BLaER1 treated with 17β-estradiol and CSF1 and Interleukin-3, amounts not matched to agents 10 nM and 100 nM (cell line): ENCODE results near the gene MTR.
A peak's percentile ranks its signal among the peaks of the same experiment; 100 is the strongest.

Experiments used
- H3K27ac ChIP-seq, 11 experiments: shearing (Covaris generic); formaldehyde crosslinking; 2 replicates each; pipeline ENCODE4 v1.8.1; 2022
- H3K27me3 ChIP-seq, 11 experiments: shearing (Covaris generic); formaldehyde crosslinking; 2 replicates each; pipeline ENCODE4 v1.8.1; 2022
- H3K36me3 ChIP-seq, 11 experiments: shearing (Covaris generic); formaldehyde crosslinking; 2 replicates each; pipeline ENCODE4 v1.8.1; 2022
- H3K4me1 ChIP-seq, 10 experiments: shearing (Covaris generic); formaldehyde crosslinking; 2 replicates each; pipeline ENCODE4 v1.8.1; 2022
- H3K4me2 ChIP-seq, 11 experiments: shearing (Covaris generic); formaldehyde crosslinking; 2 replicates each; pipeline ENCODE4 v1.8.1; 2022
- H3K4me3 ChIP-seq, 10 experiments: shearing (Covaris generic); formaldehyde crosslinking; 2 replicates each; pipeline ENCODE4 v1.8.1; 2022
- H3K9ac ChIP-seq, 11 experiments: shearing (Covaris generic); formaldehyde crosslinking; 2 replicates each; pipeline ENCODE4 v1.8.1; 2022
- H3K9me3 ChIP-seq, 11 experiments: shearing (Covaris generic); formaldehyde crosslinking; replicated peaks in 1 of 11; 2 replicates each; pipeline ENCODE4 v1.8.1; 2022
- H4K20me1 ChIP-seq, 11 experiments: shearing (Covaris generic); formaldehyde crosslinking; 2 replicates each; pipeline ENCODE4 v1.8.1; 2022
- Cebpa-rat ChIP-seq, 11 experiments: shearing (Covaris generic); IDR thresholded peaks; 2 replicates each; pipeline ENCODE4 v1.8.1; 2022

The MTR gene

GRCh38 chr1:236795035-236795756 lies at the start of gene MTR:
Gene MTR (plus strand): TSS chr1:236795292. CDS start chr1:236795704, 412 bp downstream.
- Histone ChIP-seq H3K4me1 (peaks cover 21 to 36% (median 29%) of the 10 kb centered on the region in 10 experiments), H3K27ac (peak within 1 kb of the TSS; percentile 80 to 98 (median 95)), H3K9me3 (no peaks in the 10 kb centered on the region), H3K36me3 (peaks cover 0 to 28% (median 5%) of the 10 kb centered on the region in 11 experiments; a peak in 12 of 22 replicates), H3K27me3 (no peaks in the 10 kb centered on the region), H3K9ac (peak within 1 kb of the TSS; percentile 87 to 98 (median 95)), H3K4me2 (peak within 1 kb of the TSS; percentile 75 to 95 (median 86)), H3K4me3 (peak within 1 kb of the TSS; percentile 74 to 95 (median 86)), H4K20me1 (peaks cover 0 to 25% (median 3%) of the 10 kb centered on the region in 11 experiments; a peak in 5 of 22 replicates)
- TF ChIP-seq Cebpa-rat (IDR thresholded peaks at IDR 0.05) = peak in 1 of 11 experiments; percentile 61; a peak in 2 of 22 replicates

GRCh38 chr1:236746785-236747184 lies 48.3 kb upstream of the MTR start:
- no peaks in the 10 kb centered on the region for H3K36me3 ChIP-seq
- no peaks in the 10 kb centered on the region for H4K20me1 ChIP-seq
- H3K9me3 ChIP-seq = no peaks in the 10 kb centered on the region
- H3K27me3 ChIP-seq = no peaks in the 10 kb centered on the region
- H3K4me3 ChIP-seq = no peak overlapping the region
- H3K9ac ChIP-seq = no peak overlapping the region
- no peak overlapping the region for H3K4me2 ChIP-seq
- TF ChIP-seq Cebpa-rat (IDR thresholded peaks at IDR 0.05) = no peak
- H3K4me1 ChIP-seq = peaks cover 0 to 11% (median 0%) of the 10 kb centered on the region in 10 experiments; a peak in 2 of 20 replicates
- no peak overlapping the region for H3K27ac ChIP-seq

- no peaks in the 10 kb centered on the region for H4K20me1 ChIP-seq
- no peak overlapping the region for H3K27ac ChIP-seq
- H3K4me2 ChIP-seq = no peak overlapping the region
- H3K9me3 ChIP-seq = no peaks in the 10 kb centered on the region
- H3K27me3 ChIP-seq = no peaks in the 10 kb centered on the region
- no peaks in the 10 kb centered on the region for H3K36me3 ChIP-seq
- no peak overlapping the region for H3K9ac ChIP-seq
- H3K4me3 ChIP-seq = no peak overlapping the region
- peaks cover 0 to 11% (median 0%) of the 10 kb centered on the region in 10 experiments; a peak in 2 of 20 replicates for H3K4me1 ChIP-seq
- TF ChIP-seq Cebpa-rat (IDR thresholded peaks at IDR 0.05) = no peak
These were observed 47.6 kb upstream of the MTR start for GRCh38 chr1:236747311-236747985.

GRCh38 chr1:236748268-236748870 lies 46.7 kb upstream of the MTR start:
- Histone ChIP-seq H4K20me1 (no peaks in the 10 kb centered on the region), H3K4me3 (no peak overlapping the region)

GRCh38 chr1:236750928-236751327 lies 44.2 kb upstream of the MTR start:
- H3K36me3 ChIP-seq = no peaks in the 10 kb centered on the region
- no peak for TF ChIP-seq Cebpa-rat (IDR thresholded peaks at IDR 0.05)
- H4K20me1 ChIP-seq = no peaks in the 10 kb centered on the region
- H3K4me3 ChIP-seq = no peak overlapping the region
- H3K4me1 ChIP-seq = peaks cover 0 to 11% (median 0%) of the 10 kb centered on the region in 10 experiments; a peak in 2 of 20 replicates
- H3K27me3 ChIP-seq = no peaks in the 10 kb centered on the region
- H3K9ac ChIP-seq = no peak overlapping the region
- no peaks in the 10 kb centered on the region for H3K9me3 ChIP-seq
- H3K27ac ChIP-seq = no peak overlapping the region
- H3K4me2 ChIP-seq = peak overlapping the region in 1 of 11 experiments; percentile 17; a peak in 1 of 22 replicates

More at GRCh38 chr1:236748268-236748870, 46.7 kb upstream of the MTR start:
- no peak overlapping the region for H3K9ac ChIP-seq
- H3K36me3 ChIP-seq = no peaks in the 10 kb centered on the region
- TF ChIP-seq Cebpa-rat (IDR thresholded peaks at IDR 0.05) = no peak
- H3K9me3 ChIP-seq = no peaks in the 10 kb centered on the region
- peaks cover 0 to 11% (median 0%) of the 10 kb centered on the region in 10 experiments; a peak in 2 of 20 replicates for H3K4me1 ChIP-seq
- H3K27ac ChIP-seq = no peak overlapping the region
- H3K27me3 ChIP-seq = no peaks in the 10 kb centered on the region
- H3K4me2 ChIP-seq = no peak overlapping the region

GRCh38 chr1:236751385-236751784 lies 43.7 kb upstream of the MTR start:
- Histone ChIP-seq H3K9ac (no peak overlapping the region), H4K20me1 (no peaks in the 10 kb centered on the region), H3K4me2 (peak overlapping the region in 1 of 11 experiments; percentile 17; a peak in 1 of 22 replicates), H3K27me3 (no peaks in the 10 kb centered on the region), H3K27ac (no peak overlapping the region), H3K36me3 (no peaks in the 10 kb centered on the region), H3K9me3 (no peaks in the 10 kb centered on the region), H3K4me3 (no peak overlapping the region), H3K4me1 (peaks cover 0 to 11% (median 0%) of the 10 kb centered on the region in 10 experiments; a peak in 2 of 20 replicates)
- no peak for TF ChIP-seq Cebpa-rat (IDR thresholded peaks at IDR 0.05)

GRCh38 chr1:236751935-236752334 lies 43.2 kb upstream of the MTR start:
- Histone ChIP-seq H3K9ac (no peak overlapping the region), H3K4me2 (no peak overlapping the region), H3K4me1 (peaks cover 0 to 11% (median 0%) of the 10 kb centered on the region in 10 experiments; a peak in 2 of 20 replicates), H3K36me3 (no peaks in the 10 kb centered on the region), H3K9me3 (no peaks in the 10 kb centered on the region), H3K27ac (no peak overlapping the region), H3K4me3 (no peak overlapping the region), H3K27me3 (no peaks in the 10 kb centered on the region), H4K20me1 (no peaks in the 10 kb centered on the region)
- TF ChIP-seq Cebpa-rat (IDR thresholded peaks at IDR 0.05) = no peak

- Histone ChIP-seq H4K20me1 (no peaks in the 10 kb centered on the region), H3K9ac (no peak overlapping the region), H3K4me3 (no peak overlapping the region), H3K36me3 (no peaks in the 10 kb centered on the region), H3K27ac (no peak overlapping the region), H3K27me3 (no peaks in the 10 kb centered on the region), H3K9me3 (no peaks in the 10 kb centered on the region), H3K4me2 (no peak overlapping the region), H3K4me1 (peaks cover 0 to 11% (median 0%) of the 10 kb centered on the region in 10 experiments; a peak in 2 of 20 replicates)
- no peak for TF ChIP-seq Cebpa-rat (IDR thresholded peaks at IDR 0.05)
These were observed 41.6 kb upstream of the MTR start for GRCh38 chr1:236753516-236753915.

- no peak overlapping the region for H3K27ac ChIP-seq
- no peak overlapping the region for H3K4me3 ChIP-seq
- H4K20me1 ChIP-seq = no peaks in the 10 kb centered on the region
- H3K4me2 ChIP-seq = no peak overlapping the region
- no peaks in the 10 kb centered on the region for H3K27me3 ChIP-seq
- no peaks in the 10 kb centered on the region for H3K9me3 ChIP-seq
- TF ChIP-seq Cebpa-rat (IDR thresholded peaks at IDR 0.05) = no peak
- H3K9ac ChIP-seq = no peak overlapping the region
- H3K36me3 ChIP-seq = no peaks in the 10 kb centered on the region
- H3K4me1 ChIP-seq = peaks cover 0 to 11% (median 0%) of the 10 kb centered on the region in 10 experiments; a peak in 2 of 20 replicates
These were observed 41.1 kb upstream of the MTR start for GRCh38 chr1:236753964-236754363.
